ENCODE results near the gene MAP3K14. TPM values are rescaled to one million over a fixed set of nuclear protein-coding genes. Genes with fewer than 3 reads are reported as not detected.
A peak's percentile ranks its signal among the peaks of the same experiment; 100 is the strongest.
"Not testable (repeated sequence)": the region's sequence is repeated elsewhere in the genome, so short reads cannot be mapped to it uniquely, and the experiment has no call there.

Gene MAP3K14
- total RNA-seq, 6 experiments from 2014 or later, result 5.6 to 8.8 (median 6.6) TPM

GRCh38 chr17:45347444-45347843 is 30.6 kb upstream of the MAP3K14 start:
- H3K27ac Mint-ChIP-seq, result no peak overlapping the region
- no peak for DNase-seq
- 0 out of 2 replicates have a peak, but pooled peaks cover 3% of the 10 kb centered on the region for H3K9me3 Mint-ChIP-seq
- peaks cover 18% of the 10 kb centered on the region for H3K36me3 Mint-ChIP-seq (ENCODE audit: low read depth)
- H3K27me3 Mint-ChIP-seq (ENCODE audit: insufficient read depth), result peaks cover 5% of the 10 kb centered on the region; the same call in 1 of the 2 replicates
- no peak overlapping the region for H3K4me3 Mint-ChIP-seq
- H3K4me1 Mint-ChIP-seq (ENCODE audit: low read depth), result peaks cover 35% of the 10 kb centered on the region
- TF ChIP-seq CTCF (IDR thresholded peaks at IDR 0.05), result no peak

- H3K27ac Mint-ChIP-seq, result peak overlapping the region; percentile 76
- H3K27me3 Mint-ChIP-seq (ENCODE audit: insufficient read depth), result peaks cover 5% of the 10 kb centered on the region; the same call in 1 of the 2 replicates
- no peaks in the 10 kb centered on the region for H3K9me3 Mint-ChIP-seq
- H3K4me3 Mint-ChIP-seq, result peak overlapping the region; percentile 10; the same call in 1 of the 2 replicates
- H3K4me1 Mint-ChIP-seq (ENCODE audit: low read depth), result peaks cover 46% of the 10 kb centered on the region
- DNase-seq, result no peak
- peaks cover 10% of the 10 kb centered on the region for H3K36me3 Mint-ChIP-seq (ENCODE audit: low read depth)
- no peak for TF ChIP-seq CTCF (IDR thresholded peaks at IDR 0.05)
Measured at GRCh38 chr17:45346216-45347015, 29.6 kb upstream of the MAP3K14 start.

- peak; percentile 80 for DNase-seq
- TF ChIP-seq CTCF (IDR thresholded peaks at IDR 0.05), result no peak
- Mint-ChIP-seq H3K4me3 (peak overlapping the region; percentile 10; the same call in 1 of the 2 replicates), H3K4me1 (ENCODE audit: low read depth) (peaks cover 53% of the 10 kb centered on the region), H3K27me3 (ENCODE audit: insufficient read depth) (no peaks in the 10 kb centered on the region), H3K9me3 (no peaks in the 10 kb centered on the region), H3K27ac (peak overlapping the region; percentile 76), H3K36me3 (ENCODE audit: low read depth) (peaks cover 5% of the 10 kb centered on the region; the same call in 1 of the 2 replicates)
Measured at GRCh38 chr17:45345554-45346215, 28.9 kb upstream of the MAP3K14 start.

- TF ChIP-seq CTCF (IDR thresholded peaks at IDR 0.05), result no peak
- Mint-ChIP-seq H3K9me3 (no peaks in the 10 kb centered on the region), H3K4me3 (no peak overlapping the region), H3K4me1 (ENCODE audit: low read depth) (peaks cover 56% of the 10 kb centered on the region), H3K27ac (peak overlapping the region; percentile 76), H3K27me3 (ENCODE audit: insufficient read depth) (no peaks in the 10 kb centered on the region), H3K36me3 (ENCODE audit: low read depth) (peaks cover 5% of the 10 kb centered on the region; the same call in 1 of the 2 replicates)
- no peak for DNase-seq
Measured at GRCh38 chr17:45345246-45345553, 28.4 kb upstream of the MAP3K14 start.

- not testable (repeated sequence) for H3K9me3 Mint-ChIP-seq; H3K27me3 Mint-ChIP-seq (ENCODE audit: insufficient read depth); H3K36me3 Mint-ChIP-seq (ENCODE audit: low read depth); H3K27ac Mint-ChIP-seq; H3K4me3 Mint-ChIP-seq; DNase-seq
- H3K4me1 Mint-ChIP-seq (ENCODE audit: low read depth), result peaks cover 66% of the 10 kb centered on the region
Measured at GRCh38 chr17:45343967-45344664, 27.3 kb upstream of the MAP3K14 start.
